ENCODE results near the gene SOCS1. TPM values are rescaled to one million over a fixed set of nuclear protein-coding genes. Genes with fewer than 3 reads are reported as not detected.
A peak's percentile ranks its signal among the peaks of the same experiment; 100 is the strongest.

SOCS1 gene
- total and polyA plus RNA-seq, 2 of the 8 experiments (the other 6 are each of a cell fraction or from before 2014, with no cell fraction given) = 21.0 to 48.9 TPM

- Histone ChIP-seq H3K23me2 (ENCODE audit: low read depth, low read length) (peaks cover 3% of the 10 kb centered on the region; the same call in 1 of the 2 replicates), H3K14ac (ENCODE audit: insufficient read length) (no peak overlapping the region), H3K18ac (ENCODE audit: extremely low read depth, low read length) (no peak overlapping the region), H3K56ac (replicated peaks; ENCODE audit: insufficient read length, low read depth, low read length) (no peak overlapping the region), H2BK5ac (ENCODE audit: low read depth, low read length) (no peak overlapping the region), H3K9ac (replicated peaks in 1 of 4; ENCODE audit: extremely low read depth in 1 of 4, low read depth in 3 of 4, low read length in 3 of 4) (no peak overlapping the region), H4K91ac (replicated peaks; ENCODE audit: insufficient read length, low read length) (no peak overlapping the region), H3K27me3 (replicated peaks in 1 of 4; ENCODE audit: control insufficient read depth in 3 of 4, extremely low read depth in 1 of 4, insufficient read depth in 3 of 4, low read length in 3 of 4) (no peaks in the 10 kb centered on the region), H3K79me2 (ENCODE audit: control insufficient read depth in 1 of 2, insufficient read depth in 2 of 2, low read length in 2 of 2) (no peaks in the 10 kb centered on the region), H3K4me1 (replicated peaks in 1 of 4; ENCODE audit: control insufficient read depth in 3 of 4, insufficient read depth in 4 of 4, low read length in 3 of 4) (no peaks in the 10 kb centered on the region; a peak in 2 of 7 replicates), H2BK15ac (ENCODE audit: low read length) (no peak overlapping the region), H3K79me1 (ENCODE audit: low read depth, low read length) (no peaks in the 10 kb centered on the region), H3K27ac (ENCODE audit: low read depth, low read length) (no peak overlapping the region), H3K23ac (ENCODE audit: insufficient read length) (no peak overlapping the region), H3K4me2 (ENCODE audit: insufficient read depth in 1 of 2, low read depth in 2 of 2, low read length in 2 of 2) (no peak overlapping the region), H3K4ac (replicated peaks; ENCODE audit: insufficient read length, low read depth, low read length) (no peak overlapping the region), H2BK120ac (replicated peaks; ENCODE audit: low read depth, low read length) (no peak overlapping the region), H3K9me3 (ENCODE audit: insufficient read depth in 2 of 2, low read depth in 1 of 2, low read length in 1 of 2) (peaks cover under 1 to 1% of the 10 kb centered on the region in 2 experiments; a peak in 3 of 4 replicates), H4K20me1 (replicated peaks in 1 of 2; ENCODE audit: control insufficient read depth in 1 of 2, insufficient read depth in 2 of 2, low read length in 2 of 2) (no peaks in the 10 kb centered on the region), H3K36me3 (ENCODE audit: control insufficient read depth in 2 of 4, insufficient read depth in 4 of 4, low read length in 3 of 4) (no peaks in the 10 kb centered on the region), H4K8ac (ENCODE audit: extremely low read depth, insufficient read depth, low read length) (no peak overlapping the region), H2BK12ac (ENCODE audit: low read depth, low read length) (no peak overlapping the region), H4K5ac (ENCODE audit: insufficient read length, low read depth, low read length) (no peak overlapping the region), H2AFZ (ENCODE audit: low read length) (no peak overlapping the region), H2AK5ac (ENCODE audit: low read depth, low read length) (no peak overlapping the region), H3K4me3 (ENCODE audit: extremely low read depth in 1 of 4, insufficient read depth in 2 of 4, low read depth in 3 of 4, low read length in 4 of 4) (no peak overlapping the region), H2BK20ac (ENCODE audit: low read length) (no peak overlapping the region)
- 82% methylated on average over 20 of the region's 24 CpGs; no CpG with 5 or more reads in 1 of the 2 experiments for WGBS, 2 experiments (ENCODE audit: extremely low coverage in 1 of 2, insufficient coverage in 1 of 2, insufficient read length in 1 of 2, insufficient replicate concordance in 2 of 2, low coverage in 1 of 2, low lambda C conversion rate in 2 of 2, missing lambda C conversion rate in 1 of 2)
- TF ChIP-seq, protein P1, sequence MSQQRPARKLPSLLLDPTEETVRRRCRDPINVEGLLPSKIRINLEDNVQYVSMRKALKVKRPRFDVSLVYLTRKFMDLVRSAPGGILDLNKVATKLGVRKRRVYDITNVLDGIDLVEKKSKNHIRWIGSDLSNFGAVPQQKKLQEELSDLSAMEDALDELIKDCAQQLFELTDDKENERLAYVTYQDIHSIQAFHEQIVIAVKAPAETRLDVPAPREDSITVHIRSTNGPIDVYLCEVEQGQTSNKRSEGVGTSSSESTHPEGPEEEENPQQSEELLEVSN (IDR thresholded peaks at IDR 0.05) = peak; percentile 45; the same call in 1 of the 2 replicates
- no peak for TF ChIP-seq CEBPB (IDR thresholded peaks at IDR 0.05; ENCODE audit: low read depth, low read length)
- no peak for TF ChIP-seq EP300 (IDR thresholded peaks at IDR 0.05; ENCODE audit: borderline replicate concordance in 1 of 2, low read depth in 2 of 2, low read length in 2 of 2)
- TF ChIP-seq POU5F1 (IDR thresholded peaks at IDR 0.05; ENCODE audit: low read depth, low read length) = no peak
- no peak for TF ChIP-seq TAF7 (optimal IDR thresholded peaks at IDR 0.05; ENCODE audit: borderline replicate concordance, low read depth, low read length)
- TF ChIP-seq, protein P2, sequence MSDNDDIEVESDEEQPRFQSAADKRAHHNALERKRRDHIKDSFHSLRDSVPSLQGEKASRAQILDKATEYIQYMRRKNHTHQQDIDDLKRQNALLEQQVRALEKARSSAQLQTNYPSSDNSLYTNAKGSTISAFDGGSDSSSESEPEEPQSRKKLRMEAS (IDR thresholded peaks at IDR 0.05) = peak; percentile 21; the same call in 1 of the 2 replicates
- TF ChIP-seq SUZ12 (IDR thresholded peaks at IDR 0.05; ENCODE audit: low read length) = no peak
- no peak for FAIRE-seq
- DNase-seq (ENCODE audit: low read depth in 1 of 2, low spot score in 2 of 2) = no peak
- CTCF ChIA-PET (ENCODE audit: partially characterized antibody) = interaction anchor here (0.6 to 1.1 kb wide), 4 partner anchors 39 to 260 kb away, joined by 3 read pairs; no protein-coding TSS in a partner anchor
- POLR2A ChIA-PET (ENCODE audit: partially characterized antibody) = interaction anchor here (1.0 to 1.6 kb wide), 4 partner anchors 12 to 73 kb away, joined by 3 to 4 read pairs (median 4); partner anchors contain the start of gene SOCS1
These were observed 31.7 kb downstream of the SOCS1 start for GRCh38 chr16:11224096-11224893.

Measured in H1 (cell line).